Stimulated activated naive CD8-positive, alpha-beta T cell treated with anti-CD3 and anti-CD28 coated beads, Interleukin-15, amount 100 ng/mL, for 72 hours (primary cell): ENCODE results near the gene TPRG1L.
A peak's percentile ranks its signal among the peaks of the same experiment; 100 is the strongest.

ENCODE experiments used
- ATAC-seq: fragments of 150-1000 bp; cut with Tn5 transposase; 2 replicates; pipeline ENCODE4 v1.10.0; 2021; ENCODE audit warnings: mild to moderate bottlenecking, moderate library complexity
- DNase-seq, 2 donors: peaks; one replicate each; pipeline ENCODE4 v3.0.0; 2021 to 2022
- H3K27ac Mint-ChIP-seq, 2 donors: one replicate each; pipeline ENCODE4 v1.8.0; 2022; ENCODE audit warnings: mild to moderate bottlenecking in 2 of 2, mixed read lengths in 2 of 2, moderate library complexity in 2 of 2
- H3K27me3 Mint-ChIP-seq: one replicate; pipeline ENCODE4 v1.8.0; 2022; ENCODE audit warnings: mixed read lengths
- H3K4me1 Mint-ChIP-seq: one replicate; pipeline ENCODE4 v1.8.0; 2022; ENCODE audit warnings: mild to moderate bottlenecking, mixed read lengths
- H3K4me3 Mint-ChIP-seq, 2 donors: one replicate each; pipeline ENCODE4 v1.8.0; 2022; ENCODE audit warnings: mild to moderate bottlenecking in 2 of 2, mixed read lengths in 2 of 2, moderate library complexity in 1 of 2
- H3K9me3 Mint-ChIP-seq, 2 donors: one replicate each; pipeline ENCODE4 v1.8.0; 2022; ENCODE audit warnings: mixed read lengths in 2 of 2

The TPRG1L gene

GRCh38 chr1:3668585-3669300 lies 43.9 kb downstream of the TPRG1L start:
- no peaks in the 10 kb centered on the region for H3K9me3 Mint-ChIP-seq
- H3K27ac Mint-ChIP-seq: no peak overlapping the region
- ATAC-seq (no peak), DNase-seq (no peak)
- peaks cover 7% of the 10 kb centered on the region for H3K4me1 Mint-ChIP-seq
- no peak overlapping the region for H3K4me3 Mint-ChIP-seq
- peaks cover 67% of the 10 kb centered on the region for H3K27me3 Mint-ChIP-seq

- peaks cover 14% of the 10 kb centered on the region for H3K4me1 Mint-ChIP-seq
- no peaks in the 10 kb centered on the region for H3K9me3 Mint-ChIP-seq
- H3K27me3 Mint-ChIP-seq: peaks cover 69% of the 10 kb centered on the region
- no peak overlapping the region for H3K4me3 Mint-ChIP-seq
- DNase-seq: no peak
- H3K27ac Mint-ChIP-seq: no peak overlapping the region
- ATAC-seq: no peak
These were observed 44.6 kb downstream of the TPRG1L start for GRCh38 chr1:3669421-3669821.

GRCh38 chr1:3669971-3670431 lies 45.2 kb downstream of the TPRG1L start:
- Mint-ChIP-seq H3K27me3 (peaks cover 69% of the 10 kb centered on the region), H3K9me3 (no peaks in the 10 kb centered on the region), H3K27ac (no peak overlapping the region), H3K4me3 (no peak overlapping the region), H3K4me1 (peaks cover 14% of the 10 kb centered on the region)
- DNase-seq (no peak), ATAC-seq (no peak)

GRCh38 chr1:3670823-3671265 lies 46.0 kb downstream of the TPRG1L start:
- H3K4me1 Mint-ChIP-seq: peaks cover 15% of the 10 kb centered on the region

GRCh38 chr1:3671371-3672180 lies 46.8 kb downstream of the TPRG1L start:
- Mint-ChIP-seq H3K4me1 (peaks cover 22% of the 10 kb centered on the region), H3K27me3 (peaks cover 64% of the 10 kb centered on the region)

More at GRCh38 chr1:3670823-3671265, 46.0 kb downstream of the TPRG1L start:
- no peaks in the 10 kb centered on the region for H3K9me3 Mint-ChIP-seq
- ATAC-seq: no peak
- DNase-seq: no peak
- peaks cover 69% of the 10 kb centered on the region for H3K27me3 Mint-ChIP-seq
- H3K4me3 Mint-ChIP-seq: no peak overlapping the region
- no peak overlapping the region for H3K27ac Mint-ChIP-seq

GRCh38 chr1:3672231-3672970 lies 47.6 kb downstream of the TPRG1L start:
- peaks cover 64% of the 10 kb centered on the region for H3K27me3 Mint-ChIP-seq
- H3K27ac Mint-ChIP-seq: no peak overlapping the region
- no peaks in the 10 kb centered on the region for H3K9me3 Mint-ChIP-seq
- H3K4me3 Mint-ChIP-seq: no peak overlapping the region
- ATAC-seq (no peak), DNase-seq (no peak)
- H3K4me1 Mint-ChIP-seq: peaks cover 31% of the 10 kb centered on the region

More at GRCh38 chr1:3671371-3672180, 46.8 kb downstream of the TPRG1L start:
- no peak overlapping the region for H3K4me3 Mint-ChIP-seq
- no peak for ATAC-seq
- no peak overlapping the region for H3K27ac Mint-ChIP-seq
- DNase-seq: no peak
- H3K9me3 Mint-ChIP-seq: no peaks in the 10 kb centered on the region

- H3K27me3 Mint-ChIP-seq: peaks cover 58% of the 10 kb centered on the region
- peaks cover 36% of the 10 kb centered on the region for H3K4me1 Mint-ChIP-seq
- H3K27ac Mint-ChIP-seq: no peak overlapping the region
- no peak for DNase-seq
- H3K4me3 Mint-ChIP-seq: no peak overlapping the region
- no peak for ATAC-seq
- H3K9me3 Mint-ChIP-seq: no peaks in the 10 kb centered on the region
These were observed 48.2 kb downstream of the TPRG1L start for GRCh38 chr1:3672971-3673361.

GRCh38 chr1:3673381-3674099 lies 48.7 kb downstream of the TPRG1L start:
- no peak overlapping the region for H3K4me3 Mint-ChIP-seq
- no peaks in the 10 kb centered on the region for H3K9me3 Mint-ChIP-seq
- H3K27me3 Mint-ChIP-seq: peaks cover 53% of the 10 kb centered on the region
- peak overlapping the region; percentile 35 to 82 for H3K27ac Mint-ChIP-seq
- DNase-seq (no peak), ATAC-seq (no peak)
- H3K4me1 Mint-ChIP-seq: peaks cover 42% of the 10 kb centered on the region

GRCh38 chr1:3674100-3675094 lies 49.6 kb downstream of the TPRG1L start:
- no peak for ATAC-seq
- DNase-seq: no peak
- Mint-ChIP-seq H3K4me3 (no peak overlapping the region), H3K9me3 (no peaks in the 10 kb centered on the region), H3K27me3 (peaks cover 55% of the 10 kb centered on the region), H3K4me1 (peaks cover 51% of the 10 kb centered on the region), H3K27ac (no peak overlapping the region)

GRCh38 chr1:3675436-3675835 lies 50.6 kb downstream of the TPRG1L start:
- Mint-ChIP-seq H3K27me3 (peaks cover 55% of the 10 kb centered on the region), H3K4me1 (peaks cover 57% of the 10 kb centered on the region), H3K27ac (no peak overlapping the region), H3K9me3 (no peaks in the 10 kb centered on the region), H3K4me3 (no peak overlapping the region)
- ATAC-seq (no peak), DNase-seq (no peak)

GRCh38 chr1:3676581-3677470 lies 52.0 kb downstream of the TPRG1L start:
- Mint-ChIP-seq H3K4me1 (peaks cover 57% of the 10 kb centered on the region), H3K27me3 (peaks cover 45% of the 10 kb centered on the region), H3K4me3 (peak overlapping the region in 1 of 2 donors; percentile 45), H3K9me3 (no peaks in the 10 kb centered on the region), H3K27ac (no peak overlapping the region)
- ATAC-seq (peak; percentile 67), DNase-seq (peak; percentile 33 to 47)

GRCh38 chr1:3677484-3677883 lies 52.7 kb downstream of the TPRG1L start:
- Mint-ChIP-seq H3K27ac (peak overlapping the region in 1 of 2 donors; percentile 71), H3K4me1 (peaks cover 57% of the 10 kb centered on the region), H3K4me3 (peak overlapping the region in 1 of 2 donors; percentile 45), H3K9me3 (no peaks in the 10 kb centered on the region), H3K27me3 (peaks cover 41% of the 10 kb centered on the region)
- DNase-seq (no peak), ATAC-seq (no peak)

GRCh38 chr1:3678361-3679097 lies 53.7 kb downstream of the TPRG1L start:
- DNase-seq (no peak), ATAC-seq (no peak)
- Mint-ChIP-seq H3K4me3 (no peak overlapping the region), H3K9me3 (no peaks in the 10 kb centered on the region), H3K27me3 (peaks cover 39% of the 10 kb centered on the region), H3K27ac (no peak overlapping the region), H3K4me1 (peaks cover 52% of the 10 kb centered on the region)
